Liver (tissue), 9 donors: ENCODE data around the gene DHRSX. TPM values are rescaled to one million over a fixed set of nuclear protein-coding genes. Genes with fewer than 3 reads are reported as not detected.

ENCODE experiments used
- DNase-seq: peaks from one replicate; pipeline ENCODE4 v3.0.0-alpha.2; 2017; ENCODE audit warnings: low spot score
- H3K27ac ChIP-seq, 2 donors: one replicate each; pipeline ENCODE4 v1.7.0; 2013; ENCODE audit warnings: inconsistent platforms in 2 of 2, low read length in 2 of 2, control low read depth in 1 of 2, low read depth in 1 of 2, mild to moderate bottlenecking in 1 of 2
- H3K27me3 ChIP-seq, 4 donors: one replicate each; pipeline versions ENCODE4 v1.6.1 to v1.7.0; 2013; ENCODE audit warnings: low read length in 3 of 4, inconsistent platforms in 1 of 4, mild to moderate bottlenecking in 1 of 4, moderate library complexity in 1 of 4; ENCODE audit not compliant: control insufficient read depth in 4 of 4, insufficient read depth in 4 of 4
- H3K36me3 ChIP-seq, 4 donors: one replicate each; pipeline versions ENCODE4 v1.6.1 to v1.7.0; 2013; ENCODE audit warnings: low read length in 3 of 4, mild to moderate bottlenecking in 3 of 4, low read depth in 1 of 4, moderate library complexity in 1 of 4; ENCODE audit not compliant: control insufficient read depth in 4 of 4, insufficient read depth in 3 of 4
- H3K4me1 ChIP-seq, 4 donors: one replicate each; pipeline versions ENCODE4 v1.6.1 to v1.7.0; 2013; ENCODE audit warnings: low read length in 3 of 4, mild to moderate bottlenecking in 3 of 4, moderate library complexity in 1 of 4; ENCODE audit not compliant: control insufficient read depth in 4 of 4, insufficient read depth in 4 of 4
- H3K4me3 ChIP-seq, 3 donors: one replicate each; pipeline versions ENCODE4 v1.6.1 to v1.7.0; 2013; ENCODE audit warnings: low read length in 3 of 3, control low read depth in 1 of 3, low read depth in 1 of 3, mild to moderate bottlenecking in 1 of 3
- H3K9ac ChIP-seq, 2 donors: one replicate each; pipeline ENCODE4 v1.7.0; 2013; ENCODE audit warnings: low read length in 2 of 2, mild to moderate bottlenecking in 2 of 2, moderate library complexity in 2 of 2, control low read depth in 1 of 2, low read depth in 1 of 2
- H3K9me3 ChIP-seq, 4 donors: one replicate each; pipeline versions ENCODE4 v1.6.1 to v1.7.0; 2013; ENCODE audit warnings: low read length in 3 of 4; ENCODE audit not compliant: control insufficient read depth in 4 of 4
- EGR1 ChIP-seq, 2 donors: IDR thresholded peaks; 2 replicates each; pipeline ENCODE4 v1.6.1; 2016 to 2018; ENCODE audit warnings: antibody characterized with exemption in 2 of 2, low read depth in 2 of 2
- FOXA1 ChIP-seq: IDR thresholded peaks from 2 replicates; pipeline ENCODE4 v1.6.1; 2016; ENCODE audit warnings: antibody characterized with exemption
- GABPA ChIP-seq, 2 donors: IDR thresholded peaks in 1 of 2; conservative IDR thresholded peaks in 1 of 2; 2 replicates each; pipeline ENCODE4 v1.6.1; 2016; ENCODE audit warnings: antibody characterized with exemption in 2 of 2, mild to moderate bottlenecking in 1 of 2, moderate library complexity in 1 of 2
- HNF4A ChIP-seq, 2 donors: conservative IDR thresholded peaks; 2 replicates each; pipeline ENCODE4 v1.6.1; 2016; ENCODE audit warnings: antibody characterized with exemption in 2 of 2, mild to moderate bottlenecking in 2 of 2
- HNF4G ChIP-seq: IDR thresholded peaks from 2 replicates; pipeline ENCODE4 v1.6.1; 2016; ENCODE audit warnings: antibody characterized with exemption
- JUND ChIP-seq, 2 donors: IDR thresholded peaks; 2 replicates each; pipeline ENCODE4 v1.6.1; 2016; ENCODE audit warnings: antibody characterized with exemption in 2 of 2
- NR2F2 ChIP-seq: IDR thresholded peaks from 2 replicates; pipeline ENCODE4 v1.6.1; 2016; ENCODE audit warnings: antibody characterized with exemption
- RAD21 ChIP-seq, 2 donors: IDR thresholded peaks; 2 replicates each; pipeline ENCODE4 v1.6.1; 2016; ENCODE audit warnings: antibody characterized with exemption in 2 of 2, mild to moderate bottlenecking in 2 of 2
- RXRA ChIP-seq, 2 donors: IDR thresholded peaks; 2 replicates each; pipeline ENCODE4 v1.6.1; 2017 to 2018; ENCODE audit warnings: antibody characterized with exemption in 2 of 2, mild to moderate bottlenecking in 1 of 2
- SP1 ChIP-seq: IDR thresholded peaks from 2 replicates; pipeline ENCODE4 v1.6.1; 2018; ENCODE audit warnings: antibody characterized with exemption, mild to moderate bottlenecking
- TAF1 ChIP-seq: conservative IDR thresholded peaks from 2 replicates; pipeline ENCODE4 v1.6.1; 2016; ENCODE audit warnings: antibody characterized with exemption, mild to moderate bottlenecking
- YY1 ChIP-seq: IDR thresholded peaks from 2 replicates; pipeline ENCODE4 v1.6.1; 2016; ENCODE audit warnings: antibody characterized with exemption, mild to moderate bottlenecking
- WGBS: extraction: QIAGEN DNeasy Blood & Tissue Kit; methylation state at CpG from one replicate; pipeline ENCODE4 v1.1.7; 2013; 5-methylcytosine and 5-hydroxymethylcytosine counted together
- polyA plus RNA-seq, 2 donors: library from polyadenylated mRNA; stranded (reverse) in 1 of 2; unstranded in 1 of 2; fragments of 200-250 nt in 1 of 2; fragments of >200 nt in 1 of 2; fragmentation: Nextera tagmentation in 1 of 2; extraction: Ambion mirVana in 1 of 2; gene quantifications; one replicate each; pipeline versions ENCODE4 v1.2.1 to v1.2.3, GENCODE V29; 2013 to 2015
- total RNA-seq, 2 donors: library from RNA; depleted of rRNA; stranded (reverse); fragments of >200 nt; gene quantifications; one replicate each; pipeline ENCODE4 v1.2.3, GENCODE V29; 2014
- TF ChIP-seq, protein P1 (sequence below): fragments of 150-350 bp; IDR thresholded peaks from 2 replicates; pipeline ENCODE4 v1.5.1; 2017; ENCODE audit warnings: improper control_type of control experiment, low read depth, low read length; ENCODE audit not compliant: missing input control
- TF ChIP-seq, protein P2 (sequence below): IDR thresholded peaks from 2 replicates; pipeline ENCODE4 v1.6.1; 2016; ENCODE audit warnings: antibody characterized with exemption, mild to moderate bottlenecking
- TF ChIP-seq, protein P3 (sequence below): IDR thresholded peaks from 2 replicates; pipeline ENCODE4 v1.6.1; 2016; ENCODE audit warnings: antibody characterized with exemption
- TF ChIP-seq, protein P4 (sequence below): IDR thresholded peaks from 2 replicates; pipeline ENCODE4 v1.6.1; 2016; ENCODE audit warnings: antibody characterized with exemption
- donor health status: healthy.
- donor health status: healthy.
- donor health status: healthy.
- donor health status: healthy.
- donor health status: healthy.

Gene DHRSX
- total and polyA plus RNA-seq, 4 donors = 17.2 to 35.2 (median 23.3) TPM

DNA sequence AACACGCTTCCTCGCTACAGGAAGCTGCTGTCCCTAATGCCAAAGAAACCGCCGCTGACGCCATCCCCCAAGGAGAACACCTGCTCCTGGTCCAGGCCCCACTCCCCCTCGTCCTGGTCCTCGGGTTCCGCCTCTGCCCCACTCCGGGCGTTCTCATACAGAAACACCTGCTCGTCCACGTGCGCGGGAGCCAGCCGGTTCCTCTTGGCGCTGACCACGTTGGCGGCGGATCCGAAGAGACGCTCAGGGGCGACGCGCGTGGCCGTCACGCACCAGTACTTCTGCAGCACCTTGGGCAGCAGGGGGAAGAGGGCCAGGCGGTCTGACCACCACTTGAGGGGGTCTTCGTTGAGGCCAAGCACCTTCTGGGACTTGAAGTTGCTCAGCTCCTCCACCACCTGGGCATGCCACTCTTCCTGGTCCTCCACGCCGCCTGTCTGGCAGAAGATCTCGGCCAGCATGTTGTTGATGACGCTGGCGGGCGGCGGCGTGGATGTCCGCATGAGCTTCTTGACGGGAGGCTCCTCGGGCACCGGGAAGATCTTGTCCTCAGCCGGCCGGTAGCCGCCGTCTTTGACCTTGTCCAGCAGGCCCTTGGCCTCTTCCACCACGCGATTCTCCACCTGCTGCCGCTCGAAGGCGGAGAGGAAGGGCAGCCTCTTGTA, 12.0 kb downstream of the DHRSX start:
- no peaks in the 10 kb centered on the region for H3K9me3 ChIP-seq
- H3K36me3 ChIP-seq = peaks cover 22 to 42% (median 30%) of the 10 kb centered on the region in 4 donors
- no peak for DNase-seq
- no peak overlapping the region for H3K9ac ChIP-seq
- H3K27ac ChIP-seq = no peak overlapping the region
- H3K4me1 ChIP-seq = no peaks in the 10 kb centered on the region
- no peak overlapping the region for H3K4me3 ChIP-seq
- WGBS = 98% methylated on average over 50 of the region's 50 CpGs
- H3K27me3 ChIP-seq = no peaks in the 10 kb centered on the region
- TF ChIP-seq, protein P1, sequence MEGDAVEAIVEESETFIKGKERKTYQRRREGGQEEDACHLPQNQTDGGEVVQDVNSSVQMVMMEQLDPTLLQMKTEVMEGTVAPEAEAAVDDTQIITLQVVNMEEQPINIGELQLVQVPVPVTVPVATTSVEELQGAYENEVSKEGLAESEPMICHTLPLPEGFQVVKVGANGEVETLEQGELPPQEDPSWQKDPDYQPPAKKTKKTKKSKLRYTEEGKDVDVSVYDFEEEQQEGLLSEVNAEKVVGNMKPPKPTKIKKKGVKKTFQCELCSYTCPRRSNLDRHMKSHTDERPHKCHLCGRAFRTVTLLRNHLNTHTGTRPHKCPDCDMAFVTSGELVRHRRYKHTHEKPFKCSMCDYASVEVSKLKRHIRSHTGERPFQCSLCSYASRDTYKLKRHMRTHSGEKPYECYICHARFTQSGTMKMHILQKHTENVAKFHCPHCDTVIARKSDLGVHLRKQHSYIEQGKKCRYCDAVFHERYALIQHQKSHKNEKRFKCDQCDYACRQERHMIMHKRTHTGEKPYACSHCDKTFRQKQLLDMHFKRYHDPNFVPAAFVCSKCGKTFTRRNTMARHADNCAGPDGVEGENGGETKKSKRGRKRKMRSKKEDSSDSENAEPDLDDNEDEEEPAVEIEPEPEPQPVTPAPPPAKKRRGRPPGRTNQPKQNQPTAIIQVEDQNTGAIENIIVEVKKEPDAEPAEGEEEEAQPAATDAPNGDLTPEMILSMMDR = no peak
- TF ChIP-seq, protein P2, sequence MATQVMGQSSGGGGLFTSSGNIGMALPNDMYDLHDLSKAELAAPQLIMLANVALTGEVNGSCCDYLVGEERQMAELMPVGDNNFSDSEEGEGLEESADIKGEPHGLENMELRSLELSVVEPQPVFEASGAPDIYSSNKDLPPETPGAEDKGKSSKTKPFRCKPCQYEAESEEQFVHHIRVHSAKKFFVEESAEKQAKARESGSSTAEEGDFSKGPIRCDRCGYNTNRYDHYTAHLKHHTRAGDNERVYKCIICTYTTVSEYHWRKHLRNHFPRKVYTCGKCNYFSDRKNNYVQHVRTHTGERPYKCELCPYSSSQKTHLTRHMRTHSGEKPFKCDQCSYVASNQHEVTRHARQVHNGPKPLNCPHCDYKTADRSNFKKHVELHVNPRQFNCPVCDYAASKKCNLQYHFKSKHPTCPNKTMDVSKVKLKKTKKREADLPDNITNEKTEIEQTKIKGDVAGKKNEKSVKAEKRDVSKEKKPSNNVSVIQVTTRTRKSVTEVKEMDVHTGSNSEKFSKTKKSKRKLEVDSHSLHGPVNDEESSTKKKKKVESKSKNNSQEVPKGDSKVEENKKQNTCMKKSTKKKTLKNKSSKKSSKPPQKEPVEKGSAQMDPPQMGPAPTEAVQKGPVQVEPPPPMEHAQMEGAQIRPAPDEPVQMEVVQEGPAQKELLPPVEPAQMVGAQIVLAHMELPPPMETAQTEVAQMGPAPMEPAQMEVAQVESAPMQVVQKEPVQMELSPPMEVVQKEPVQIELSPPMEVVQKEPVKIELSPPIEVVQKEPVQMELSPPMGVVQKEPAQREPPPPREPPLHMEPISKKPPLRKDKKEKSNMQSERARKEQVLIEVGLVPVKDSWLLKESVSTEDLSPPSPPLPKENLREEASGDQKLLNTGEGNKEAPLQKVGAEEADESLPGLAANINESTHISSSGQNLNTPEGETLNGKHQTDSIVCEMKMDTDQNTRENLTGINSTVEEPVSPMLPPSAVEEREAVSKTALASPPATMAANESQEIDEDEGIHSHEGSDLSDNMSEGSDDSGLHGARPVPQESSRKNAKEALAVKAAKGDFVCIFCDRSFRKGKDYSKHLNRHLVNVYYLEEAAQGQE = no peak
- TF ChIP-seq, protein P3, sequence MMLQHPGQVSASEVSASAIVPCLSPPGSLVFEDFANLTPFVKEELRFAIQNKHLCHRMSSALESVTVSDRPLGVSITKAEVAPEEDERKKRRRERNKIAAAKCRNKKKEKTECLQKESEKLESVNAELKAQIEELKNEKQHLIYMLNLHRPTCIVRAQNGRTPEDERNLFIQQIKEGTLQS = no peak
- no peak for TF ChIP-seq FOXA1
- TF ChIP-seq GABPA (IDR thresholded peaks at IDR 0.05 in 1 of 2, conservative IDR thresholded peaks at IDR 0.05 in 1 of 2) = no peak
- TF ChIP-seq EGR1 (IDR thresholded peaks at IDR 0.05; ENCODE audit: low read depth in 2 of 2) = no peak
- TF ChIP-seq RXRA (IDR thresholded peaks at IDR 0.05) = no peak

DNA sequence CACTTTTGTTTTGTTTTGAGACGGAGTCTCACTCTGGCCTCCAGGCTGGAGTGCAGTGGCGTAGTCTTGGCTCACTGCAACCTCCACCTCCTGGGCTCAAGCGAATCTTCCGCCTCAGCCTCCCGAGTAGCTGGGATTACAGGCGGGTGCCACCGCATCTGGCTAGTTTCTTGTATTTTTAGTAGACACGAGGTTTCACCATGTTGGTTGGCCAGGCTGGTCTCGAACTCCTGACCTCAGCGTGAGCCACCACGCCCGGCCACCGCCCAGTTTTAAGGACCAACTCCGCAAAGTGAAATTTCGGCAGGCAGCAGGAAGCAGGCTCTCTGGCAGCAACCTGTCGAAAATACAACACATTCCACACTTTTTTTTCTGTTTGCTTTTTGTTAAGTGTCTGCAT, 13.4 kb downstream of the DHRSX start:
- Histone ChIP-seq H3K27me3 (no peaks in the 10 kb centered on the region), H3K4me1 (no peaks in the 10 kb centered on the region), H3K27ac (no peak overlapping the region), H3K9ac (no peak overlapping the region), H3K9me3 (no peaks in the 10 kb centered on the region), H3K4me3 (no peak overlapping the region), H3K36me3 (peaks cover 22 to 42% (median 29%) of the 10 kb centered on the region in 4 donors)
- DNase-seq = no peak
- WGBS = 94% methylated on average over 16 of the region's 16 CpGs
- no peak for TF ChIP-seq SP1
- TF ChIP-seq RAD21 (IDR thresholded peaks at IDR 0.05) = no peak
- TF ChIP-seq, protein P2 = no peak
- TF ChIP-seq RXRA (IDR thresholded peaks at IDR 0.05) = no peak
- TF ChIP-seq HNF4G = no peak
- no peak for TF ChIP-seq GABPA (IDR thresholded peaks at IDR 0.05 in 1 of 2, conservative IDR thresholded peaks at IDR 0.05 in 1 of 2)
- TF ChIP-seq NR2F2 = no peak
- TF ChIP-seq JUND (IDR thresholded peaks at IDR 0.05) = no peak
- TF ChIP-seq, protein P1 = no peak
- no peak for TF ChIP-seq TAF1
- TF ChIP-seq YY1 = no peak
- TF ChIP-seq, protein P4, sequence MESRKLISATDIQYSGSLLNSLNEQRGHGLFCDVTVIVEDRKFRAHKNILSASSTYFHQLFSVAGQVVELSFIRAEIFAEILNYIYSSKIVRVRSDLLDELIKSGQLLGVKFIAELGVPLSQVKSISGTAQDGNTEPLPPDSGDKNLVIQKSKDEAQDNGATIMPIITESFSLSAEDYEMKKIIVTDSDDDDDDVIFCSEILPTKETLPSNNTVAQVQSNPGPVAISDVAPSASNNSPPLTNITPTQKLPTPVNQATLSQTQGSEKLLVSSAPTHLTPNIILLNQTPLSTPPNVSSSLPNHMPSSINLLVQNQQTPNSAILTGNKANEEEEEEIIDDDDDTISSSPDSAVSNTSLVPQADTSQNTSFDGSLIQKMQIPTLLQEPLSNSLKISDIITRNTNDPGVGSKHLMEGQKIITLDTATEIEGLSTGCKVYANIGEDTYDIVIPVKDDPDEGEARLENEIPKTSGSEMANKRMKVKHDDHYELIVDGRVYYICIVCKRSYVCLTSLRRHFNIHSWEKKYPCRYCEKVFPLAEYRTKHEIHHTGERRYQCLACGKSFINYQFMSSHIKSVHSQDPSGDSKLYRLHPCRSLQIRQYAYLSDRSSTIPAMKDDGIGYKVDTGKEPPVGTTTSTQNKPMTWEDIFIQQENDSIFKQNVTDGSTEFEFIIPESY = no peak
- TF ChIP-seq HNF4A (conservative IDR thresholded peaks at IDR 0.05) = no peak
